Heart right ventricle (tissue), 16 donors: Measurements from ENCODE around the gene SLC37A3. TPM values are rescaled to one million over a fixed set of nuclear protein-coding genes. Genes with fewer than 3 reads are reported as not detected.

Experiments used
- ATAC-seq, 8 donors: fragments of 200-7000 bp; cut with Tn5 transposase; one replicate each; pipeline ENCODE4 v1.9.1; 2020; ENCODE audit warnings: mild to moderate bottlenecking in 8 of 8, moderate library complexity in 8 of 8, moderate number of reproducible peaks in 1 of 8
- DNase-seq, 2 donors: peaks; one replicate each; pipeline ENCODE4 v3.0.0-alpha.2; 2020
- H3K27ac ChIP-seq, 10 donors: fragments of 200-600 bp; sonication (generic) in 2 of 10; one replicate each; pipeline versions ENCODE4 v1.5.0 to v1.8.0; 2020 to 2022; ENCODE audit warnings: mild to moderate bottlenecking in 3 of 10
- H3K27me3 ChIP-seq, 7 donors: fragments of 200-600 bp; one replicate each; pipeline ENCODE4 v1.8.0; 2021 to 2022; ENCODE audit warnings: mild to moderate bottlenecking in 2 of 7
- H3K36me3 ChIP-seq, 9 donors: fragments of 200-600 bp; sonication (generic) in 1 of 9; one replicate each; pipeline versions ENCODE4 v1.5.0 to v1.8.0; 2020 to 2022; ENCODE audit warnings: mild to moderate bottlenecking in 2 of 9
- H3K4me1 ChIP-seq, 9 donors: fragments of 200-600 bp; sonication (generic) in 1 of 9; one replicate each; pipeline versions ENCODE4 v1.5.0 to v1.8.0; 2020 to 2022; ENCODE audit warnings: mild to moderate bottlenecking in 4 of 9
- H3K4me3 ChIP-seq, 10 donors: fragments of 200-600 bp; sonication (generic) in 2 of 10; one replicate each; pipeline versions ENCODE4 v1.5.0 to v1.8.0; 2020 to 2022; ENCODE audit warnings: mild to moderate bottlenecking in 7 of 10, moderate library complexity in 2 of 10
- H3K9me3 ChIP-seq, 11 donors: fragments of 200-600 bp in 10 of 11; sonication (generic) in 2 of 11; one replicate each; pipeline versions ENCODE4 v1.5.0 to v1.8.0; 2013 to 2022; ENCODE audit warnings: mild to moderate bottlenecking in 2 of 11, control low read depth in 1 of 11, moderate library complexity in 1 of 11
- CTCF ChIP-seq, 9 donors: fragments of 200-600 bp; sonication (generic) in 2 of 9; IDR thresholded peaks; one replicate each; pipeline versions ENCODE4 v1.5.0 to v1.8.0; 2021 to 2022; ENCODE audit warnings: antibody characterized with exemption in 9 of 9, mild to moderate bottlenecking in 5 of 9, moderate library complexity in 1 of 9
- WGBS, 2 donors: extraction: QIAGEN DNeasy Blood & Tissue Kit; methylation state at CpG; one replicate each; pipeline ENCODE4 v1.1.7; 2013; ENCODE audit warnings: inconsistent platforms in 1 of 2; 5-methylcytosine and 5-hydroxymethylcytosine counted together
- intact Hi-C, 10 donors: fragments of 100-400 bp; cut with DNase I; formaldehyde crosslinking; loops; one replicate each; pipeline versions ENCODE4 v1.11.1 to v1.14.2; 2022
- polyA plus RNA-seq, 2 donors: library from polyadenylated mRNA; stranded (reverse); fragments of 200-250 nt; gene quantifications; one replicate each; pipeline ENCODE4 v1.2.3, GENCODE V29; 2013
- total RNA-seq, 10 donors: library from RNA; stranded (reverse); fragmentation: NEBNext Ultra II Directional in 3 of 10; extraction: Animal tissue kit (Norgen Biotek cat#: 25700) in 3 of 10; gene quantifications; one replicate each; pipeline versions ENCODE4 v1.2.1 to v1.2.4, GENCODE V29; 2021 to 2023
- donor health status: Arrhythmogenic right ventricular cardiomyopathy.
- donor health status: ischemic (EF 13 %, LVEDD 7.1; RV severe dilation, severe dysfunction).
- donor health status: healthy with polysubstance abuse.
- donor health status: DM: no; HTN: yes; CAD: no.
- donor health status: DM: no; HTN: no; CAD: no.
- donor health status: ischemic (EF 25% LVEDD 6.9; RV normal size, moderate dysfunction).
- donor health status: ischemic (EF 25% LVEDD 5.7; RV mildly dilated, moderate dysfunction).
- donor health status: healthy.
- donor health status: DM: yes; HTN: yes; CAD: no.
- donor health status: Ischemic cardiomyopathy.
- donor health status: ischemic (EF 35%, LVEDD 5.7; RV mildly dilated, moderate dysfunction).
- donor health status: nonischemic (EF 11% LVEDD 7.7; RV severe dilation, severe dysfunction).
- donor health status: DM: yes; HTN: yes; CAD: no.
- donor health status: PGD.
- donor health status: ischemic (EF 29% LVEDD 5.4; RV normal size, mild dysfunction).
- donor health status: nonischemic (EF 23%, LVEDD 6.1; RV moderate dilation, normal function).

Gene SLC37A3
- total and polyA plus RNA-seq, 12 donors = 5.2 to 16.6 (median 10.1) TPM

GRCh38 chr7:140433396-140433795 lies 35.1 kb upstream of the SLC37A3 start:
- Histone ChIP-seq H3K4me1 (peaks cover 0 to 8% (median 0%) of the 10 kb centered on the region in 9 donors), H3K4me3 (no peak overlapping the region), H3K9me3 (no peaks in the 10 kb centered on the region), H3K27me3 (peaks cover 0 to 14% (median 0%) of the 10 kb centered on the region in 7 donors), H3K27ac (no peak overlapping the region), H3K36me3 (no peaks in the 10 kb centered on the region)
- DNase-seq = no peak
- no peak for ATAC-seq
- WGBS, 2 donors = 86 to 89% methylated on average over 3 of the region's 3 CpGs
- intact Hi-C loops = no loop called here
- no peak for TF ChIP-seq CTCF (IDR thresholded peaks at IDR 0.05)

GRCh38 chr7:140426130-140426529 lies 27.8 kb upstream of the SLC37A3 start:
- no peak for TF ChIP-seq CTCF (IDR thresholded peaks at IDR 0.05)
- ATAC-seq (peak in 1 of 8 donors; percentile 59), DNase-seq (no peak)
- H3K27me3 ChIP-seq = peaks cover 0 to 9% (median 0%) of the 10 kb centered on the region in 7 donors
- H3K27ac ChIP-seq = no peak overlapping the region
- no peaks in the 10 kb centered on the region for H3K9me3 ChIP-seq
- no peak overlapping the region for H3K4me3 ChIP-seq
- intact Hi-C loops = no loop called here
- peaks cover 0 to 3% (median 0%) of the 10 kb centered on the region in 9 donors for H3K36me3 ChIP-seq
- H3K4me1 ChIP-seq = peaks cover 0 to 10% (median 0%) of the 10 kb centered on the region in 9 donors
- 85 to 88% methylated on average over 6 of the region's 6 CpGs for WGBS, 2 donors

GRCh38 chr7:140425718-140426117 lies 27.4 kb upstream of the SLC37A3 start:
- no peak for DNase-seq
- Histone ChIP-seq H3K27ac (no peak overlapping the region), H3K4me3 (no peak overlapping the region), H3K9me3 (no peaks in the 10 kb centered on the region), H3K4me1 (peaks cover 0 to 10% (median 0%) of the 10 kb centered on the region in 9 donors), H3K36me3 (peaks cover 0 to 3% (median 0%) of the 10 kb centered on the region in 9 donors), H3K27me3 (peaks cover 0 to 9% (median 0%) of the 10 kb centered on the region in 7 donors)
- intact Hi-C loops = no loop called here
- 44 to 59% methylated on average over 12 of the region's 12 CpGs for WGBS, 2 donors
- TF ChIP-seq CTCF (IDR thresholded peaks at IDR 0.05) = no peak
- peak in 5 of 8 donors; percentile 28 to 59 (median 54) for ATAC-seq

GRCh38 chr7:140423501-140423900 lies 25.2 kb upstream of the SLC37A3 start:
- 94 to 97% methylated on average over 3 of the region's 3 CpGs for WGBS, 2 donors
- DNase-seq (no peak), ATAC-seq (no peak)
- H3K4me1 ChIP-seq = peaks cover 0 to 10% (median 0%) of the 10 kb centered on the region in 9 donors
- H3K27me3 ChIP-seq = peaks cover 0 to 6% (median 0%) of the 10 kb centered on the region in 7 donors
- TF ChIP-seq CTCF (IDR thresholded peaks at IDR 0.05) = no peak
- H3K27ac ChIP-seq = no peak overlapping the region
- H3K36me3 ChIP-seq = peaks cover 0 to 3% (median 0%) of the 10 kb centered on the region in 9 donors
- H3K4me3 ChIP-seq = no peak overlapping the region
- no peaks in the 10 kb centered on the region for H3K9me3 ChIP-seq
- intact Hi-C loops = no loop called here
